SK-N-SH treated with all-trans-retinoic acid at 6 μM for 48 hours (cell line): Measurements from ENCODE around the gene KRTAP10-10.

Experiments
- TCF4 ChIP-seq: fragments of 250-450 bp; sonication (Bioruptor Pico); IDR thresholded peaks from 2 replicates; pipeline ENCODE4 v1.8.0; 2021; ENCODE audit warnings: mild to moderate bottlenecking, moderate library complexity, borderline replicate concordance
- TSHZ2 ChIP-seq: fragments of 250-450 bp; sonication (Bioruptor Pico); IDR thresholded peaks from 2 replicates; pipeline ENCODE4 v1.5.0; 2020; ENCODE audit warnings: mild to moderate bottlenecking, moderate library complexity

- TF ChIP-seq TCF4 (no peak), TSHZ2 (CRISPR knock-in tag) (no peak)
Observed at GRCh38 chr21:44681152-44681551, 44.0 kb downstream of the KRTAP10-10 start.
